NCI-H2081 treated with DMSO at 0.1 percent for 48 hours (cell line): Measurements from ENCODE around the gene FAM25C.
"Not testable (repeated sequence)": the region's sequence is repeated elsewhere in the genome, so short reads cannot be mapped to it uniquely, and the experiment has no call there.

Experiments
- DNase-seq: peaks from one replicate; lab custom pipeline; 2025; lab: John Stamatoyannopoulos, UW

The FAM25C gene

DNA sequence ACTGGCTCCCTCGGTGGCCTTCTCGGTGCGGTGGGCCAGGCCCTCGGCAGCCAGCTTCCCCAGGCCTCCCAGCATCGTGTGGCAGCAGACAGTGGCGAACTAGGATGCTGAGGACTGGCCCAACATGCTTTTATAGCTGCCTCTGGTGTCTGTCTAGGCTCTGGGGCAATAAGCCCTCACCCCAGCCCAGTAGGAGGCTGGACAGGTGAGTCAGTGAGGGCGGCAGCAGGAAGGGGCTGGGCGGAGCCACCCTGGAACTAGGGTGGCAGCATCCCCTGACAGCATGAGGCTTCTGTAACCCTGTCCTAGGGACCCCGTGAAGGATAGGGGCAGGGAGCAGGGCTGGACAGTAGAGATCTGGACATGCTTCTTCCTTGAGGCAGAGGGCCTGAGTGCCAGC lies at the start of gene FAM25C:
FAM25C (minus strand) TSS at position 101 of the 400 bp plus-strand sequence; CDS start at position 75, 26 bp downstream.
- DNase-seq: not testable (repeated sequence)

DNA sequence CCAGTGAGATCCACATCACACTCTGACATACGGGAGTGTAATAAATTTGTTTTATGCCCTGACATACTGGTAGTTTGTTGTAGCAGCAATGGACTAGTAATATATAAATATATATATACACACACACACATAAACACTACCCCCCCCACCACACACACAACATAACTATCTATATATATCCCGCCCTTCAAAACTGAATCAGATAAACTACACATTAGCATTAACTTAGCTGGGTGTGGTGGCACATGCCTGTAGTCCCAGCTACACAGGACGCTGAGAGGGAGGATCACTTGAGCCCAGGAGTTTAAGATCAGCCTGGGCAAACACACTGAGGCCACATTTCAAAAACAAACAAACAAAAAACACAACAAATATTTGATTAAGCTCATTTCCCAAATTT lies 45.0 kb upstream of the FAM25C start:
- not testable (repeated sequence) for DNase-seq

DNA sequence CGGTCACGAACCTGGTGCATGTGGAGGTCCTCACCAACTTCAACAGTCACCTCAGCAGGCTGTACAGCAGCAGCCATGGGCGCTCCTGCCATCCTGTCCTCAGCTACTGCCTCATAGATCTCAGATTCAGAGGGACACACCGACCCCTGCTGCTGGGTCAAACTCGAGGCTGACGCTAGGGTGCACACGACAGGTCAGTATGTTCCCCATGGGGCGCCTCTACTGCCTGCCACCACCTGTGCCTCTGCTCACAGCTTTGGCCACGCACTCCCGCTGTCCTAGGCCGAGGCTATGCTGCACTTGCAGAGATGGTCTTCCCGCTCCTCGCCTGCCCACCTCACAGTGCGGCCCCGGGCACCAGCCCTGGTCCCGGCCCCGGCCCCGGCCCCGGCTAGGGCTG lies 31.8 kb upstream of the FAM25C start:
- DNase-seq: not testable (repeated sequence)

DNA sequence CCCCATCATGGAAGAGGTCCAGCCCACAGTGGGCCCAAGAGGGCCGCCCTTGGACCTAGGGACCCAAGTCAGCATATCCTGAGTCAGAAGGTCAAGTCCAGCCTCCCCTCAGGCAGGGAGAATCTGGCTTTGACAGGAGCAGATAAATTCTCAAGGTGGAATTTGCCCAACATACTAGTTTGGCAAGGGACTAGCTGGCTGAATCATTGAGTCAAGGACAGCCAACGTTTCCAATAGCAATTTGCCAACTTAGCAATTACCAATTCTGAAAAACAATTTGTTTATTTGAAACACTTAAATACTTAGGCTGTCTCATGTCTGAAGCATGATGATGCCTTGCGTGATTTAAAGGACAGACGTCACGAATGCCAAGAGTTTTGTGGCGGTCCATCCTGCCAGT lies 2.7 kb upstream of the FAM25C start:
- not testable (repeated sequence) for DNase-seq

DNA sequence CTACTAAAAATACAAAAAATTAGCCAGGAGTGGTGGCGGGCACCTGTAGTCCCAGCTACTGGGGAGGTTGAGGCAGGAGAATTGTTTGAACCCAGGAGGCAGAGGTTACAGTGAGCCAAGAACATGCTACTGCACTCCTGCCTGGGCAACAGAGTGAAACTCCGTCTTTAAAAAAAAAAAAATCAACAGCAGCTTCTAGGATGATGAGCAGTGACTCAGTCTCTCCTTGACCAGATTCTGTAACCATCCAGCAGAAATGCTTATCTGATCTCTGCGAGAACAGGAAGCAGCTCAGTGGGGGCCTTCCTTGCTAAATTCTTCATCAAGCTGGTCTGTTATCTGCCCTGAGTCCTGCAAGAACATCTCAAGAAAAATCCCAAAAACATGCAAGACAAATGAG lies 5.5 kb downstream of the FAM25C start:
- not testable (repeated sequence) for DNase-seq

DNA sequence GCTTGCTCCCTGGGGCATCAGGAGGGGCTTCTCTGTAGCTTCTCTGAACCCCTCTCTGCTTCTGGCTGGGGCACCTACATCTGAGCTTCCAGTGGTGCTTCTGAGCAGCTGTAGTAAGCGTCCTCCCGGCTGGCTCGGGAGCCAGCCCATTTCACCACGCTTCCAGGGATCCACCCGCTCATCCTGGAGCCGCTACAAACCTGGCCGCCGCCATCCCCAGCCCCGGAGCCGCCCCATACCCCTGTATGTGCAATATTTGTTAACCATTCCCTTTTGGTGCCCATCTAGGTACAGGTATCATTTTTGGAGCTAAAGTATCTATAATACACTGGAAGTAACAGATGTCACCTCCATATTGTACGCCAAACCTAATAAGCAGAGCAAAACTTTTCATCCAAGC lies 7.0 kb downstream of the FAM25C start:
- DNase-seq: not testable (repeated sequence)

DNA sequence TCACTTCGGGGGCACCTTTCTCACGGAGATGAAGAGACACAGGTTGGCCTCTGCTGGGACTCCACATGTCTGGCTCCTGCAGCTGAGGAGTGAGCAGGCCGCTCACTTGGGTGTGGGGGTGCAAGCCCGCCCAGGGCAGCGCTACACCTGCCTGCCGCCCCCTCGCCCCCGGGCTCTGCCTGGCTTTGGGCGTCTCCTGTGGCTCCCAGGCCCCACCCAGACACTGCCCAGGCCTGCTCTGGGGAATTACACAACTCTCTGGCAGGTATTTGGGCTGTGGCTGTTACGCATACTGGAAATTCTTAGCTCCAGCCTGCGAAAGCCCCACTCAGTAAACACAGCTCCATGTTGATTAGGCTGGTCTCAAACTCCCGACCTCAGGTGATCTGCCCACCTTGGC lies 7.9 kb downstream of the FAM25C start:
- not testable (repeated sequence) for DNase-seq

DNA sequence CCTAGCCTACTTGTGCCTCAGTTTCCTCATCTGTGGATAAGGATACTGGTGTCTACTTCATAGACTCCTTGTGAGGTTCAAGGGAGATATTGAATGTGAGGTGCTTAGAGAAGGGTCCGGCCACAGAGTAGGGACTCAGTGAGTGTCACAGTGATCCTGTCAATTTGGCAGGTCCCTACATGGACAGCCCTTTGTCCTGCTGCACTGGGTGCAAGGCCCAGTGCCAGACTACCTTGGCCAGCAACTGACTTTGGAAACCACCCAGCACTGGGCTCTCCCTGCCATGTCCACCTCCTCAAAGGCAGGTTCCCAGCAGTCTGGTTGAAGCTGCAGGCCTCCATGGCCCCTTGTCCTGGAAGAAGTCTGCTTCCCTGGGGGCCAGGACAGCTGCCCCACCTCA lies 9.5 kb downstream of the FAM25C start:
- not testable (repeated sequence) for DNase-seq

DNA sequence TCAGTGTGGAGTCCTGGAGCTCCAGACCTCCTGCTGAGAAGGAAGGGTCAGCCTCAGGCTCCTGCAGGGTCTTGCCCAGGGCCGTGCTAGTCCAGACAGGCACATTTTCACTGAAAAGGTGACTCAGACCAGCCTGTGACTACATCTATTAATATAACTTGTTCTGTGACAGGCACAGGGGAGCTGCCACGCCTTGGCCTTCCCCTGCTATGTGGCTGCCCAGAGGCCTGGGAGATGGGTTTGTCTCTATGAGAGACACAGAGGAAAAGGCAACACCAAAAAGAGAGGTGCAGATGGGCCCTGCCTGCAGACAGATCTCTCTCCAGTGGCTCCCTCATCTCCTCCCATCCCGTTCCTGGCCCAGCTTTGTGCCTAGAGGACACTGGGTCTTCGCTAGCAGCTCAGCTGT lies 10.0 kb downstream of the FAM25C start:
- not testable (repeated sequence) for DNase-seq

DNA sequence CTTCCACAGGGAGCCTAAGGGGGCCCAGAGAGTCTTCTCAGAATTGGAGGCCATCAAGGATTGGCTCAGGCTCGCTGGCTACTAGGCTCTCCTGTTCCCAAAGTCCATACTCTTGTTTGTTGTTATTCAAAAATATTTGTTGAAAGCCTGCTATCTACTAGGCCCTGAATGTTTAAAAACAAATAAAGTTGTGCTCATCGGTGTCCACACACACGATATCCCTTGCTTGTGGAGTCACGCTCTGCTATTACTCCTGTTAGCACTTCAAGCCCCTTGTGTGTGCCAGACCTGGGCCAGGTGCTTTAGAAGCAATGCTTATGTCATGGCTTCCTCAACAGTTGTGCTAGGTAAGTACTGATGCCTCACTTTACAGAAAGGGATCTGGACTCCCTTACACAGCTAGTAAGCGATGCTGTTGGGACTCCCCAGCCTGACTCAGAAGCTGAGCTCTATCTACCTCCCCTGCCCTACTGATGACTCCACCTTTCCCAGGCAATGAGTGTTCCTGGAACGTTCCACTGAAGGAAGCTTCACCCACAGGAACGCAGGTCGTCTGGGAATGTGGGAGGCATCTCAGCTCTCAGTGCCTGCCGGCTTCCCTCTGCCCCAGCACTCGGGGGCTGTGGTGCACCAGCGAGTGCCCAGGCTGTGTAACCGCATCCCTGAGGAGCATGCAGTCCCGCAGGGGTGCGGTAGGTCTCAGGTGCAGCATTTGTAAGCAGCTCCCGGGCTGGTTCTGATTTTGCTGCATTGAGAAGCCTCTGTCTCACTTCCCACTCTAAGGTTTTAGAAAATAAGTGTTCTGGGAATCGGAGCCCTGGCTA lies 10.7 kb downstream of the FAM25C start:
- DNase-seq: not testable (repeated sequence)

DNA sequence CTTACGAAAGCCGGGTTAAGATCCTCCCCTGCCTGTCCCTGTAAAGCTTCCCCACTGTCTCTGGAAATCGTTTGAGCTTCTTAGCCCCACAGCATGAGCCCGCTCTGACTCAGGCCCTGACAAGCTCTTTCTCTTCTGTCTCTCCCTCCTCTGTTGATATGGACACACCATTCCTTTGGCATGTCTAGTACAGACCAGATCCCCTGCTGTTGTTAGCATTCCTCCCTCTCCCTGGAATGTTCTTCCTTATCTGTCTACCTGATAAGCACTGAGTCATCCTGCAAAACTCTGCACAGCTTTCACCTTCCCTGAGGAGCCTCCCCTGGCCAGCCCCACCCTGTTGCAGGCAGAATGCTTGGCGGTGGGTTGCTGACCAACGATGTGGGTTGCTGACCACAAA lies 11.6 kb downstream of the FAM25C start:
- not testable (repeated sequence) for DNase-seq

DNA sequence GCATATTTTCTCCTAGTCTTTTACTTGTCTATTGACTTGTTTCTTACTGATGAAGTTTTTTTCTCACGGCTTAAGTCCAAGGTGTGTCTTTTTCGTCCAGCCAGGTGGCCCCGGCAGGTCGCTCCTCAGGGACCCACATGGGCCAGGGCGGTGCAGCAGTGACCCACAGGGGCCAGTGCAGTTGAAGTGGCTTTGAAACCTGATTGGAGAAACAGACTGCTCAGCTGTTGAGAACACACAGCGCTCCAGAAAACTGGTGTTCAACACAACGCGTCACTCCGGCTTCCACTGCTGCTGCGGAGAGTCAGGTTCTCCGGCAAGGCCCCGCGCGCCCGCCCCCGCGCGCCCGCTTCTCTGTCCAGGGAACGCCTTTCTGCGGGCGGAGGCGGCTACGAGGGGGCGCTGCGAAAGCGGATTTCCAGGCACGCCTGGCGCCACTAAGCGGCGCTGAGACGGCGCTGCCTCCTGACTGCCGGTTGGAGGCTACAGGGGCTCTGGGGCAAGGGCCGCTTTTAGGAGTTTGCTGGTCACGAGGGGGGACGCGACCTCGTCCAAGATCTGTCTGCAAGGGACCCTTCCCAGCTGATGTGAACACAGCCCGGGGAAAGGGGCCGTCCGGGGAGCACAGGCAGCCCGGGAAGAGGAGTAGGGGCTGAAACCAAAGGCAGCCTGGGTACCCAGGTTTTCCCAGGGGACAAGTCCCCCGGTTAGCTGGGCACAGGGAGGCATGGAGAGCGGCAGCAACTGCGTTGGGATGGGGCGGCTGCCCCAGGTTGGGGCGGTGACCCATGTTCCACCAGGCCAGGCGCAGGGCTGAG lies 13.0 kb downstream of the FAM25C start:
- not testable (repeated sequence) for DNase-seq

DNA sequence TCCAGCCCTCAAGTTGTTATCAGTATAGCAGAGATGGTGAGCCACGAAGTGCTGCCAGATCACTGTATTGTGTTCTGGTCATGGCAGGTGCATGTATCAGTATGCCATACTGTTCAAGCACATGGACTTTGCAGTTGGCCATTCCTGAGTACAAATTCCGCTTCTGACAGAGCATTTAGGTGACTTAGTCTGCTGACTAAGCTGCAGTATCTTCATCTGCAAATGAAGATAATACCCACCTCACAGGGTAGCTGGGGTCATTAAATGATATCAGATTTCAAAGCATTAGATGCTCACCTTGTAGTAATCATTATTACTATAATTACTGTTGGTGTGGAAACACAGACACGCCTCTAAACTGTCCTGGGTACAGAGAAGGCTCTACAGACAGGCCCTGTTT lies 24.2 kb downstream of the FAM25C start:
- not testable (repeated sequence) for DNase-seq

DNA sequence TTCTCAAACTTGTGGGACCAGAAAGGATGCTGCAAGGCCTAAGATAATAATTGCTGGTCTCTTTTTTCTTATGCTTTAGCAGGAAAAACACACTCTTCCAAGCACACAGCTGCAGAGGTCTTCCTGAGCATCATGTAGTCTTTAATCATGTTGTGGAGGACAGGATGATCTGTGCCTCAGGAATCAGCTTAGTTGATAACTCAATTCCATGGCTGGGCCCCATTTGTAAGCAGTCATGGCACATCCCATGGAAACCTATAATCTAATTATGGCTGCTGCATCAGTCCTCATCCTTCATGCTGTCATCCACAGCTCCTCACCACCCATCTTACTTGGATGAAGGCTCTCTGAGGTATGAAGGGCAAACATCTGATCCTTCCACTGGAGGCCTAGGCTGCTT lies 26.5 kb downstream of the FAM25C start:
- DNase-seq: not testable (repeated sequence)

DNA sequence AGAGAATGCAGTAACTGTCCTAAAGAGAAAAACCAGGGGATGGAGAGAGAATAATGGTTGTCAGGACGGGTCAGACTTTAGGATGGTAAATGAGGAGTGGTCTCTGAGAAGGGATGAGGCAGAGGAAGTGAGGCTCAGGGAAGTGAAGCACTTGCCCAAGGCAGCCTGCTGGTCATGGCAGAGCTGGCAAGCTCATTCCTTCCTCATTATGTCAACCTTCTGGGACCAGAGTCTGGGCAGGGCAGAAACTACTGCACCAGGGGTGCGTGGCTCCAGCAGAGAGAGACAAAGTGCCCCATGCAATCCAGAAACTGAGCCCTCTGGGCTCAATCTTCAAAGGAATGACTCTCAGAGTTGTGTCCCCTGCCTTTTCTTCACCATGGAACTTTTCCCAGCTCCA lies 27.5 kb downstream of the FAM25C start:
- DNase-seq: not testable (repeated sequence)

DNA sequence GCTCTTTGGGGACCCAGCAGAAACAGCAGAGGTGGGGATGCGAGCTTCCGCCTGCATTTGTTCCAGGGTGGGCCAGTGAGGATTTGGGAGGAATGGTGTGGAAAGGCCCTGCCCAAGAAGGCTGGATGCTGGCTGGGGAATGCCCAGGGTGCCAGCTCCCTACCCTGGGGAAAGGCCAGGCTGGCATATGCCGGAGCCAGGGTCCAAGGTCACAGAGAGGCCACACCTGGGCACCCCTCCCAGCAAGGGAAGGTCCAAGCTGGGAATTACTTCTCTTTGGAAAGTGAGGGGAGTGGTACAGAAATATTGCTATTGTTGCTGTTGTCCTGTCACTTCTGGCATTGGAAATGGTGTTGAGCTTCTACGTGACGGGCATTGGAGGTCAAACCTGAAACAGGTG lies 28.0 kb downstream of the FAM25C start:
- not testable (repeated sequence) for DNase-seq

DNA sequence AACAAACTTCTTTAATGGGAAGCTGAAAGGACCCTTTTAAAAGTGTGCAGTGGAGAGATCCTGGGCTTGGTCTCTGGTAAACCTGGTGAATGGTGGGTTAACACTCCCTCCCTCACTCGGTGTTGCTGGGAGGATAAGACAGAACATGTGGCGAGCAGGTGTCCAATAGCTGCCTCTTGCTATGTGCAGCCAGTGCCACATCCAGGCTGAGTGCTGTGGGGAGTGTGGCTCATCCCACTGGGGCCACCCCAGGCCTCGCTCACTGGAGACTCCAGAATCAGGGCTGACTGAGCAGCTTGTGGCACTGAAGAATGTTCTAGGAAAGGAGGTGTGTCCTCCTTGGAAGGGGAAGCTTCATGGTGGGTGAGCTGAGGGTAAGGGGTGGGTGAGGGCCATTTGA lies 29.5 kb downstream of the FAM25C start:
- DNase-seq: not testable (repeated sequence)

DNA sequence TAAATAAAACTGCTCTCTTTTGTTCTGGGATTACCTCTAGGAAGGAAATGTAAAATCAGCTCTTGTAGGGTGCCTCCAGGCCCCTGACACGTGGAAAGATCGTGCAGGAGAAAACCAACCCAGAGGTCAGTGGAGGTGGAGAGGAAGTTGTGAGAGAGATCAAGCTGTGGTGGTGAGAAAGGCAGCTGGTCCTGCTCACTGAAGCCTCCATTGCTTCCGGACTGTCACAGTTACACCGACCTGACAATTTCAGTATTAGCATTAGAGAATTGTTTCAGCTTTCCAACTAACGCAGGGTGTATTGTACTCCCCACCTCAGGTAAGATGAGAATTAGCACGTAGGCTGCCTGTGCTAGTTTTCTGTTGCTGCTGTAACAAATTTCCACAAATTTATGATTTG lies 30.6 kb downstream of the FAM25C start:
- DNase-seq: not testable (repeated sequence)

DNA sequence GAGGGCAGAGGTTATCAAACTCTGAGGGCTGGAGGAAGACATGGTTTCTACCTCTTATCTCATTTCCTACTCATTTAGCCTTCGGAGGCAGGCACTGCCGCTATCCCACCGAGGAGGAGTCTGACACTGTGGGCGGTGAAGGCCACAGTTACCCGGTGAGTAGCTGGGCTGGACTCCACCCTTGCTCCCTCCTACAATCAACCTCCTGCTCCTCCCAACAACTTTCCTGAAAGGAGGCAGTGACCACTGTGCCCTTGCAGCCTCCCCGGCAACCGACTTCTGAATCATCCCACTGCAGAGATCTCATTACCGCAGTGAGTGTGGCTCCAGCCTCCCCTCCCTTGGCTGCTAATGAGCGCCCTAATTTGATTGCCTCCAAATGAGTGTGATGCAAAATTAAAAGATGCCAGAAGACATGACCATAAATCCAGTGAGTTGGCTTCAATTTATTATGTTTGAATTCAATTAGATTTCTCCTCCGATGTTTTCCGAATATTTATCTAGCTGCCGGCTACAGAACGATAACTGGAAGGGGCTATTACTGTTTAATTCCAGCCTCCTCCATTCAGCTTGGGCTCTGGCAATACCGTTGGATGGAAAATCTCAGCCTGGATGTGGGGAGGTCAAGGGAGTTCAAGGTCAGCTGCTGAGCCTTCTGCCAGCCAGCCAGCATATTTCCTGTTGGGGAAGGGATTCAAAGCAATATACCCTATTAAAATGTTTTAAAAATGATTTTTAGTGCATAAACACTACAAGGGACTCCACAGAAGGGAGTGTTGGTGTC lies 35.1 kb downstream of the FAM25C start:
- not testable (repeated sequence) for DNase-seq

DNA sequence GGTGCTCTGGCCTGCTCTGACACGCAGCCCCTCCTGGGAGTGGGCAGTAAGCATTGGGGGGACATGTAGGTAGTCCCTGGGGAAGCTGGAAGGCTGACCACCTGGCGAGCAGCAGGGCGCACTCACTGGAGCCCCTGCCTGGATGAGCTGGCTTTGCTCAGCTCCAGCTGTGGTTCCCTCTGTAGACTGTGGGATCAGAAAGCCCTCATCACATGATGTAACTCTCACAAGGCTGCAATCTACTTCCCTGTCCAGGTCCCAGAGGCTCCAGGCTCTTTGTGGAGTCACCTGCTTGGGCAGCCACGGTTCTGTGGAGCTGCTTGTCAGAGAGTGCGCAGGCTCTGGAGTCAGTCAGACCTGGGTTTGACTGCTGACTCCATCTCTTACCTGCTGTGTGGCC lies 36.8 kb downstream of the FAM25C start:
- not testable (repeated sequence) for DNase-seq

DNA sequence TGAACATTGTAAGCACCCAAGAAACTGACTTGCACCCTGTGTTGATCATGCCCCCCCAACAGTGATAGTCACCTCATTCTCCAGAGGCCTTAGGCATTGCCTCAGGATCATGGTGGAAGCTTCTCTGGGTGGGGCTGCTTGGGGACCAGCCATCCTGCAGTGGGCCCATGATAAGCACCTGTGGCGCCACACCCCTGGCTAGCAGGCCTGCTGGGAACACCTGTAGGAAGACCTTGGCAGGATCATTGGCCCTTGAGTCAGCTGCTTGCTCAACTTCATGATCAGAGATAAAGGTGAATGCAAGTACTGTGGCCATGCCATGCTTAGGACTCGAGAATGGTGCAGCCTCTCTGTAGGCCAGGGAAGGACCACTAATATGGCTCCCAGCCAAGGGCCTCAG lies 38.9 kb downstream of the FAM25C start:
- DNase-seq: not testable (repeated sequence)

DNA sequence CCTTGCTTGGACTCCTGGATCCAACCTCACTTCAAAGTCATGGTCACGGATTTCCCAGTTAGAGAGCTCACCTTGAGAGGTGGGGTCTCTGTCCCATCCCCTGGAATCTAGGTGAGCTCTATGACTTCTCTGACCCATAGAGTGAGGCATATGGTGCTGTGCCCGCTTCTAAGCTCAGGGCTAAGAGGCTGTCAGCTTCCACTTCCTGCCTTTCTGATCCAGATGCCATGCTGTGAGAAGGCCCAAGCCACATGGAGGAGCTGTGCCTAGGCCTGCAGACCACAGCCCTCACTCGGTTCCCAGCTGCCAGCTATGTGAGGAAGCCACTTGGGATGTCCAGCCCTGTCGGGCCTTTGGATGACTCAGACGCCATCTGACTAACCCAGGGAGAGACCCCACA lies 39.9 kb downstream of the FAM25C start:
- DNase-seq: not testable (repeated sequence)
